KMS-11 (cell line): ENCODE measurements around the gene PCSK6.

Experiments used
- H2AFZ ChIP-seq: fragments of 200-600 bp; sonication (generic); 2 replicates; pipeline ENCODE4 v1.6.1; 2016; ENCODE audit warnings: antibody characterized with exemption, mixed run types, low read depth
- H3K27ac ChIP-seq: fragments of 200-600 bp; sonication (generic); 2 replicates; pipeline ENCODE4 v1.6.1; 2016; ENCODE audit warnings: mild to moderate bottlenecking, mixed run types
- H3K27me3 ChIP-seq: fragments of 200-600 bp; sonication (generic); 2 replicates; pipeline ENCODE4 v1.6.1; 2017; ENCODE audit warnings: mild to moderate bottlenecking, low read depth, mixed run types, moderate library complexity; ENCODE audit not compliant: insufficient read depth
- H3K36me3 ChIP-seq: fragments of 200-600 bp; sonication (generic); 2 replicates; pipeline ENCODE4 v1.6.1; 2017; ENCODE audit warnings: mild to moderate bottlenecking, mixed run types; ENCODE audit not compliant: insufficient read depth
- H3K4me1 ChIP-seq: fragments of 200-600 bp; sonication (generic); 2 replicates; pipeline ENCODE4 v1.6.1; 2016; ENCODE audit warnings: mild to moderate bottlenecking, low read depth, mixed run types; ENCODE audit not compliant: poor library complexity, severe bottlenecking
- H3K4me2 ChIP-seq: fragments of 200-600 bp; sonication (generic); 2 replicates; pipeline ENCODE4 v1.7.0; 2016; ENCODE audit warnings: mild to moderate bottlenecking, mixed run types
- H3K4me3 ChIP-seq: fragments of 200-600 bp; sonication (generic); IDR thresholded peaks from 2 replicates; pipeline ENCODE4 v1.6.1; 2017; ENCODE audit warnings: low read depth, low read length, mixed read lengths; ENCODE audit not compliant: insufficient read depth
- H3K79me2 ChIP-seq: fragments of 200-600 bp; sonication (generic); 2 replicates; pipeline ENCODE4 v1.6.1; 2016; ENCODE audit warnings: low read depth, mixed run types; ENCODE audit not compliant: insufficient read depth
- H3K9ac ChIP-seq: fragments of 200-600 bp; sonication (generic); 2 replicates; pipeline ENCODE4 v1.6.1; 2016; ENCODE audit warnings: mild to moderate bottlenecking, mixed run types
- H4K20me1 ChIP-seq: fragments of 200-600 bp; sonication (generic); 2 replicates; pipeline ENCODE4 v1.6.1; 2016; ENCODE audit warnings: mild to moderate bottlenecking, mixed run types; ENCODE audit not compliant: insufficient read depth
- TF ChIP-seq, protein P1 (sequence below): fragments of 200-600 bp; sonication (generic); conservative IDR thresholded peaks from 2 replicates; pipeline ENCODE4 v1.6.1; 2017; ENCODE audit warnings: low read depth, mild to moderate bottlenecking, antibody characterized with exemption, low read length, moderate library complexity, mixed read lengths

PCSK6 gene

DNA sequence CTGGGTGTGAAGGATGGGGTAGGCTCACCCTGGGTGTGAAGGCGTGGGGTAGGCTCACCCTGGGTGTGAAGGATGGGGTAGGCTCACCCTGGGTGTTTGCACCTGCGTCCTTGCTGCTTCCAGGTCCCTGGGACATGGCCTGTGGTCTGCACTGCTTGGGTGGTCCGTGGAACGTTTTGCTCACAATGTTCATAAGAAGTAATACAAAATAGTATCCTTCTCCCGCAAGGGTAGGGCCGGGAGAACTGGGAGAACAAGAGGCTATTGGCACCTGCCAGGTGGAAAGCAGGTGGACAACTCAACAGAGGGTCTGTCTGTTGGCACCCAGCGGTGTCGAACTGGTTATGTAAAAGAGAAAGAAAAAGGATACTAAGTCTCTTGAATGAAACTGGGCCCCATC lies 17.0 kb upstream of the PCSK6 start:
- Histone ChIP-seq H3K9ac (no peak overlapping the region), H3K36me3 (no peaks in the 10 kb centered on the region), H2AFZ (no peak overlapping the region), H3K4me2 (no peak overlapping the region), H3K4me1 (no peaks in the 10 kb centered on the region), H4K20me1 (no peaks in the 10 kb centered on the region), H3K27me3 (no peaks in the 10 kb centered on the region), H3K4me3 (no peak overlapping the region), H3K27ac (no peak overlapping the region), H3K79me2 (no peaks in the 10 kb centered on the region)
- TF ChIP-seq, protein P1, sequence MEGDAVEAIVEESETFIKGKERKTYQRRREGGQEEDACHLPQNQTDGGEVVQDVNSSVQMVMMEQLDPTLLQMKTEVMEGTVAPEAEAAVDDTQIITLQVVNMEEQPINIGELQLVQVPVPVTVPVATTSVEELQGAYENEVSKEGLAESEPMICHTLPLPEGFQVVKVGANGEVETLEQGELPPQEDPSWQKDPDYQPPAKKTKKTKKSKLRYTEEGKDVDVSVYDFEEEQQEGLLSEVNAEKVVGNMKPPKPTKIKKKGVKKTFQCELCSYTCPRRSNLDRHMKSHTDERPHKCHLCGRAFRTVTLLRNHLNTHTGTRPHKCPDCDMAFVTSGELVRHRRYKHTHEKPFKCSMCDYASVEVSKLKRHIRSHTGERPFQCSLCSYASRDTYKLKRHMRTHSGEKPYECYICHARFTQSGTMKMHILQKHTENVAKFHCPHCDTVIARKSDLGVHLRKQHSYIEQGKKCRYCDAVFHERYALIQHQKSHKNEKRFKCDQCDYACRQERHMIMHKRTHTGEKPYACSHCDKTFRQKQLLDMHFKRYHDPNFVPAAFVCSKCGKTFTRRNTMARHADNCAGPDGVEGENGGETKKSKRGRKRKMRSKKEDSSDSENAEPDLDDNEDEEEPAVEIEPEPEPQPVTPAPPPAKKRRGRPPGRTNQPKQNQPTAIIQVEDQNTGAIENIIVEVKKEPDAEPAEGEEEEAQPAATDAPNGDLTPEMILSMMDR, result no peak

DNA sequence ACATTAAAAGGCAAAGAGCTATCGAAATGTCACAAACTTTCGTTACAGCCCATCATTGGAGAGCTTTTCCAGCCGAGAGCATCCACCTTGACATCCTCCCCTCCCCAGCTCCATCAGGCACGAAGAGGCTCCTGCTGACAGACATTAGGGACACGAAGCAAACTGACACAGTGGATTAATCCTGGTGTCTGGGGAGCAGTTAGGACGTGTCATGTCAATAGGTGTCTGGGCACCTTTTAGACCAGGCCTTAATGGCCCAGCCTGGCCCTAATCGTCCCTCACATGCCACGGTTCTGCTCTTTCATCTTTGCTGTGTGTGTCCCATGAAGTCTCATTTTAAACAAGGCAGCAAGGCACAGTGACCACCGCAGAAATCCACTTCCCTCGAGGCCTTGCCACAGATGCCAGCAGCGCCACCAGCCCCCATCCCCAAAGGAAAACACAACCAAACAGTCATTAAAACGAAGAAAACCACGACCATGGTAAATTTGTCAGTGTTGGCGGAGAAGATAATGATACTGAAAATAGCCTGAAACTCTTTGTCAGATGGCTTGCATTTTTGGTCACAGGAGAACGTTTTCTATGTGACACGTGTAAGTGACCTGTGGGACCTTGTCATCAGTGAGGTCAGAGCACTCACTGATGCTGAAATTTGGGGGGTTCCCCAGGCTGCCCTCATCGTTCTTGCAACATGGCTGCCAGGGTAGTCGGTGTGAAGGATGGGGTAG lies 16.3 kb upstream of the PCSK6 start:
- Histone ChIP-seq H3K79me2 (no peaks in the 10 kb centered on the region), H3K36me3 (no peaks in the 10 kb centered on the region), H3K27ac (no peak overlapping the region), H3K9ac (no peak overlapping the region), H3K4me2 (no peak overlapping the region), H2AFZ (no peak overlapping the region), H3K4me3 (no peak overlapping the region), H3K4me1 (peaks cover 1% of the 10 kb centered on the region), H4K20me1 (no peaks in the 10 kb centered on the region), H3K27me3 (no peaks in the 10 kb centered on the region)
- TF ChIP-seq, protein P1, result no peak

DNA sequence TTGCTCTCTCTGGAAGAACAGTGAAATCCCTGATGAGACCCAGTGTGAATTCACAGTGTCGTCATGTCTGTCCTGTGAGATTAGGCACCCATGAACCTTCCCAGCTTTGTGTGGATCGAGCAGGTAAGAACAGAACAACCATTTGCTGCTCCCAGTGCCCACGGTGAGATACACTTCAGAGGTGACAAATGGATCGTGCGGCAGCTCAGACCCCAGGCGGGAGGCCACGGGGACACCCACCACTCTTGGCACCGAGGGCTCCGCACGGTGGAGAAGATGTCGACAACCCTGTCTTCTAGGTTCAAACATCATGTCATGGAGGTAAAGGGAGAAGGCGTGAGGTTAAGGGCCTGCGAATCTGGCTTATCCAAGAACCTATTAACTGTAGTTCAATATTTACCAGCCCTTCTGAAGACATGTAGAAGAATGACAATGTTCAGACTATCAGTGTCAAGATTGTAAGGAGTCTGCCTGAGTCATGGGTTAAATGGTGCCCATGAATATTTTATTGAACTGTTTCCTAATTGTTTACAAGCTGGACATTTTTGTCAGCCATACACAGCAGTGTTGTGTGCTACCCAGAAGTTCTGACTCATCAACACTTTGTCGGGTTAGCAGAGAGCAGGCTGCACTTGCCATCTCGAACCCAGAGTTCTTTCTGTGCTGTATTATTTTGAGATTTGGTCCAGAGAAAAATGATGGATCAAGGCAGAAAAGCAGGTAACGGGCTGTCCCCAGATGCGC lies 15.5 kb upstream of the PCSK6 start:
- Histone ChIP-seq H3K9ac (no peak overlapping the region), H3K36me3 (no peaks in the 10 kb centered on the region), H3K4me2 (no peak overlapping the region), H3K79me2 (no peaks in the 10 kb centered on the region), H4K20me1 (no peaks in the 10 kb centered on the region), H3K4me1 (peaks cover 9% of the 10 kb centered on the region), H3K27me3 (no peaks in the 10 kb centered on the region), H2AFZ (no peak overlapping the region), H3K27ac (no peak overlapping the region), H3K4me3 (no peak overlapping the region)
- TF ChIP-seq, protein P1, result no peak

DNA sequence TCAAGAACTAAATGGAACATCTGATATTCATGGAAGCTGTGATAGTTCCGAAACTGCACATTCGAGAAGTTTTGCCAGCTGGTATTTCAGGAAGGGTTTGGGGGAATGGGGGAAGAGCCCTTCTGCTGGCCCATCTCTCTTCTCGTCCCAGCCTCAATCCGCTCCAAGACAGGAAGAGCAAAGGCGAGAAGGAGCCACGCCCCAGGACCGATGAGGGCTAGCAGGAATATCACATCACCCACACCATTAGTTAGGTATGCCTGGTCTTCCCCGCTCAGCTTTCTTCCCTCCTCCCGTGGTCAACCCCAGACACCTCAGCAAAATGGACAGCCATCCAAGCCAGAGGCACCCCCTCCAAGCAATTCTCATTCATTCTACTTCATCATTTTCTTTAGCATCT lies 14.9 kb upstream of the PCSK6 start:
- H3K27me3 ChIP-seq, result no peaks in the 10 kb centered on the region
- H3K36me3 ChIP-seq, result no peaks in the 10 kb centered on the region
- no peak overlapping the region for H2AFZ ChIP-seq
- H4K20me1 ChIP-seq, result no peaks in the 10 kb centered on the region
- no peak overlapping the region for H3K9ac ChIP-seq
- peaks cover 12% of the 10 kb centered on the region for H3K4me1 ChIP-seq
- no peak overlapping the region for H3K27ac ChIP-seq
- H3K79me2 ChIP-seq, result no peaks in the 10 kb centered on the region
- H3K4me2 ChIP-seq, result no peak overlapping the region
- no peak overlapping the region for H3K4me3 ChIP-seq
- TF ChIP-seq, protein P1, result no peak
